ENCODE data around the gene KDM7A.
"Not testable (repeated sequence)": the region's sequence is repeated elsewhere in the genome, so short reads cannot be mapped to it uniquely, and the experiment has no call there.

Gene KDM7A, protein sequence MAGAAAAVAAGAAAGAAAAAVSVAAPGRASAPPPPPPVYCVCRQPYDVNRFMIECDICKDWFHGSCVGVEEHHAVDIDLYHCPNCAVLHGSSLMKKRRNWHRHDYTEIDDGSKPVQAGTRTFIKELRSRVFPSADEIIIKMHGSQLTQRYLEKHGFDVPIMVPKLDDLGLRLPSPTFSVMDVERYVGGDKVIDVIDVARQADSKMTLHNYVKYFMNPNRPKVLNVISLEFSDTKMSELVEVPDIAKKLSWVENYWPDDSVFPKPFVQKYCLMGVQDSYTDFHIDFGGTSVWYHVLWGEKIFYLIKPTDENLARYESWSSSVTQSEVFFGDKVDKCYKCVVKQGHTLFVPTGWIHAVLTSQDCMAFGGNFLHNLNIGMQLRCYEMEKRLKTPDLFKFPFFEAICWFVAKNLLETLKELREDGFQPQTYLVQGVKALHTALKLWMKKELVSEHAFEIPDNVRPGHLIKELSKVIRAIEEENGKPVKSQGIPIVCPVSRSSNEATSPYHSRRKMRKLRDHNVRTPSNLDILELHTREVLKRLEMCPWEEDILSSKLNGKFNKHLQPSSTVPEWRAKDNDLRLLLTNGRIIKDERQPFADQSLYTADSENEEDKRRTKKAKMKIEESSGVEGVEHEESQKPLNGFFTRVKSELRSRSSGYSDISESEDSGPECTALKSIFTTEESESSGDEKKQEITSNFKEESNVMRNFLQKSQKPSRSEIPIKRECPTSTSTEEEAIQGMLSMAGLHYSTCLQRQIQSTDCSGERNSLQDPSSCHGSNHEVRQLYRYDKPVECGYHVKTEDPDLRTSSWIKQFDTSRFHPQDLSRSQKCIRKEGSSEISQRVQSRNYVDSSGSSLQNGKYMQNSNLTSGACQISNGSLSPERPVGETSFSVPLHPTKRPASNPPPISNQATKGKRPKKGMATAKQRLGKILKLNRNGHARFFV

DNA sequence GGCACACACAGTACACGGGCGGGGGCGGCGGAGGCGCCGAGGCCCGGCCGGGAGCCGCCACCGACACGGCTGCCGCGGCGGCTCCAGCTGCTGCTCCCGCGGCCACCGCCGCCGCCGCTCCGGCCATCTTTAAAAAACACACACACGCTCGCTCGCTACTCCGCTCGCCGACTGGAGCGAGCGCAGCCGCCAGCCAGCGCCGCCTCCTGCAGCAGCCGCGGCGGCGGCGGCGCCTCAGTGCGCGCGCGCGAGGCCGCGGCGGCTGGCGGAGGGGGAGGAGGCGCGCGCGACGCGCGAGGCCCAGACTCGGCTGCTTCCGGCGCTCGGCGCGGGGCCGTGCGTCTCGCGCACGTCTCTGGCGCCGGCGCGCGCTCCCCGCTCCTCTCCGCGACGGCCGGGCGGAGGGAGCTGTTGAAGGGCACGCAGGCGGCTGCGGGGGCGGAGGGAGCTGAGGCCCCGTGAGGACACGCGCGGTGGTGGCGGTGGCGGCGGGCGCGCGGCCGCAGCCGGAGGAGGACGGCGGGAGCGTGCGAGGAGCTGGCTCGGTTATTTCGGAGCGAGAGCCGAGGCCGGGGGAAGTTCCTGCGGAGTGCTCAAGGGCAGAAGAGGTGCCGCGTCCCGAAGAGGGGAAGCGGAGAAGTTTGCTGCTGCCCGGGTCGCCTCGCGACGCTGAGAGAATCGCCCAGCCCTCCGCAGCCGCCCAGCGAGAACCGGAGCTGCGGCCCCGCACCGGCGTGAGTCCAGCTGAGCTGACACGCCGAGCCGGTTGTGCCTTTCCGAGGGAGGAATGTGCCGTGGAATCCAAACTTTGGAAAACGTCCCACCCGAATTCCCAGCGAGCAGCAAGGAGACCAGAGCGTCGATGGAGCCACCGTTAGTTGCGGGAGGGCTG is at the start of gene KDM7A:
Gene KDM7A, minus strand, starts transcription at position 173 of the 892 bp plus-strand sequence. Its CDS starts 46 bp downstream, at position 127.
- no peak for DNase-seq

DNA sequence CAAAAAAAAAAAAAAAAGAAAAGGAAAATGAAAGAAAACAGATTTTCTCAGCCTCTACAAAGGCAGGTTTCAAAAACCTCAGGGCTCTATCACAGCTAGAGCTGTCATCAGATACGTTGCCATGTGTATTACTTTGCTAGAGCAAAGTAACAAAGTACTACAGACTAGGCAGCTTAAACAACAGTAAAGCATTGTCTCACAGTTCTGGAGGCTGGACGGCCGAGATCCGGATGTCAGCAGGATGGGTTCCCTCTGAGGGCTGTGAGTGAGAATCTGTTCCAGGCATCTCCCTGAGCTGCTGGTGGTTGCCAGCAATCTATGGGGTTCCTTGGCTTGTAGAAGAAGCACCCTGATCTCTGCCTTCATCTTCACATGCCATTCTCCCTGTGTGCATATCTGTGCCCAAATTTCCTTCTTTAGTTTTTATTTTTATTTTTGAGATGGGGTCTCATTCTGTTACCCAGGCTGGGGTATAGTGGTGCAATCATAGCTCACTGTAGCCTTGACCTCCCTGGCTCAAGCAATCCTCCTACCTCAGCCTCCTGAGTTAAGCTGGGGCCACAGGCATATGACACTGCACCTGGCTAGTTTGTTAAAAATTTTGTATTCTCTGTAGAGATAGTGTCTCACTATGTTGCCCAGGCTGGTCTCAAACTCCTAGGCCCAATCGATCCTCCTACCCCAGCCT is 48.9 kb upstream of the KDM7A start:
- no peak for DNase-seq

DNA sequence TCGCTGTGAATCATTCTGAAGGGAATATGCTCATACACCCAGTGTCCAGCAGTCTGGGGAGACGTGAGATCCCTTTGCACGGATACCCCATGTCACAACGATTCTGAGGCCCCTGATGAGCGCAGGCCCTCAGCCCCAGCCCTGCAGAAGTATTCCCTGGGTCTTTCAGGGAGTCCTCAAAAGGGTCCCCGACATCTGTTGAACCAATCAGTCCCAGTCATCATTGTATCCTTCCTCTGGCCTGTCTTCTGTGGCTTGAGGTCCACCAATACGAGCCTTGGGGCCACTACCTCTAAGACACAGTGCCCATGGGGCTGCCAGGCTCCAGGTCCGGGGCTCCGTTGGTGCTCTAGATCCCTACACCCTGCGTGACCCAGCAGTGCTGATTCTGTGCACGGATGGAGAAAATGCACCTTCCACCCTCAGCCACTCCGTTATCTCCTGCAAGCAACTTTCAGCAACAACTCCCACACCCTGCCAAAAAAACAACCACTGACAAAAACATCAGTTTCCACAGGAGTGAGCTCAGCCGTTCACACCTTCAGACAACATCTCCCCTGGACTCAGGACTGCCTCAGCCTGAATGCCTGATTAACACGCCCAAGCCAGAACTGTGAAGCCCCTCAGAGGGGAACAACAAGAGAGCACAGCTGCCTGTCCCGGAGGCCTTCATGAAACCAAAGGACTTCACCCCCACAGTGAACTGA is 46.9 kb upstream of the KDM7A start:
- no peak for DNase-seq

DNA sequence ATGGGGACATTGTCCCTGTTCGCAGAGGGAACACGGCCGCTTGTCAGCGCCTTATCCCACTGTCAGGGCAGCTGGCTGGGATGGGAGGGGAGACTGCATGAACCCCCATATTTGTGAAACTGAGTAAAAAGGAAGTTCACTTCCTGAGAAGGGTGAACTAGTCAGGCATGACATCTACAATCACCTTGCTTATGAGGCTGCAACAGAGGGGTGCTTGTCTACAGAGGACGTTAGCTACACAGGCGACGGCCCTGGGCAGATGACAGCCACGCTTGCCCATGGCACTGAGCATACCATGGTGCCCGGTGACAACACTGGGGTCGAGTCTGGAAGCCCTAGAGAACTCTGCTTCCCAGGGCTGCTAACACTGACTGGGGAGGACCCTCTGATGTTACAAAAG is 46.0 kb upstream of the KDM7A start:
- no peak for DNase-seq

DNA sequence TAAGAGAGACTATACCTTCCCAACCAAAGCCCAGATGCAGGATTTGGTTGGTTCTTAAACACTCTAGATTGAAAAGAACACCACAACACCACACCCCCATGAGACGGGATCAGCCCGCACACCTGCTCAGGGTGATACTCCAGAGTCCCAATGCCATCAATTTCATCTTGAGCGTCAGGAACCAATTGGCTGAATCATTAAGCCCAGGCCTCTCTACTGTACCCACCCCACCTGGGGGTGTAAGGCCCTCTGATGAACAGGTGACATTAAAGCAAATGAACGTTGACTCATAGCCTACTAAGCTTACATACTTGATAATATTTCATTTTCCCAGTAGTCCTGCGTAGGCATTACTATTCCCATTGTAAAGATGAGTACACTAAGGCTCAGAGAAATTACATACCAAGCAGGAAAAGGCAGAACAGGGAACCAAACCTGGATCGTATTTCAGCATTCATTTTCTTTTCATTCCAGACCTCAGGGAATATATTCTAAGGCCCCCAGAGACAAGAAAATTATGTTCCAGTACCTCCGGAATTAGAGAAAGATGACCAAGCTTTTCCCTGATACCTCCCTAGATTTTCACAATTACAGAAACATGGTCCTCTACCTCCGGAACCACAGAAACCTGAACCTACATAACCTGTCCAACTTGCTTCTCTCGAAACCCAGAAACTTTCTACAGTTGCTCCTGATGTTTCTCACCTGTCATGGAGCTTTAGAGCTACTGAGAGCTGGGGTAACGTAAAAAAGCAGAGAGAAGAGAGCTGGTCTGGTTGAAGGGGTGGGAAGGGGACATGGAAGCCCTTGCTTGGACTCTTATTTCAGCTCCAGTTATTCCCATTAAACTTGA is 43.1 kb upstream of the KDM7A start:
- peak; percentile 29 for DNase-seq

DNA sequence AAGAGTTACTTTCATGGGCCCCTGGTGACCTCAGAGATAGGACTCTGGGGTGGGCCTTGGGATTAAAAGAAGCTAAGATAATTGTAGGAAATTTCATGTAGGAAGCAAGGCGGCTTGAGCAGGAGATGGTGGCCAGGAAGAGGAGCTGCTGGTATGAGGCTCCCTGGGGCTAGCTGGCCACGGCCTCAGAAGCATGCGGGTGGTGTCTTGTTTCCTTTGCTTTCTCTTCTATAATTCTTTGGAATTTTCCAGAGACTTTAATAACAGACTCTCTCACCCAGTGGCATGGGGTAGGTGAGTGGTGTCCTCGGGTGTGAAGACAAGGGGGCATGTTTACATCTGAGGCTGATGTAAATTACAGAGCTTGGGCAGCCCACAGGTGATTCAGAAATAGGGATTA is 41.9 kb upstream of the KDM7A start:
- no peak for DNase-seq

DNA sequence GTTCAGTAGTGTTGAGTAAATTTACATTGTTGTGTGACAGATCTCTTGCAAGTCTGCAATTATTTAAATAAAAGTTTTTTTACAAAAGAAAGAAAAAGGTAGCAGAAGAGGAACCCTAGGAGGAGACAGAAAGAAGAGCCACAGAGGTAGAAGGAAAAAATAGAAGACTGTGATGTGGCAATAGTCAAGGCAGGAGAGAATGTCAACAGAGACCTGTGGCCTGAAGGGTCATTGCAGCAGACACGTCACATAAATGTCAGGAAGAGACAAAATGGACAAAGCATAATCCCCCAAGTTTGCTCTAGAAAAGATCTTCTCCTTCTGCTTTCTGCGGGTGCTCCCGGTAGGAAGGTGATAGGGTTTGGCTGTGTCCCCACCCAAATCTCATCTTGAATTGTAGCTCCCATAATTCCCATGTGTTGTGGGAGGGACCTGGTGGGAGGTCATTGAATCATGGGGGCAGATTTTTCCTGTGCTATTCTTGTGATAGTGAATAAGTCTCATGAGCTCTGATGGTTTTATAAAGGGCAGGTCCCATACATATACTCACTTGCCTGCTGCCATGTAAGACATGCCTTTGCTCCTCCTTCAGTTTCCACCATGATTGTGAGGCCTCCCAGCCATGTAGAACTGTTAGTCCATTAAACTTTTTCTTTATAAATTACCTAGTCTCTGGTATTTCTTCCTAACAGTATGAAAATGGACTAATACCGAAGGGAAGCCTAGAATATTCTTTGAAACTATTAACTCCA is 41.1 kb upstream of the KDM7A start:
- DNase-seq, result no peak

DNA sequence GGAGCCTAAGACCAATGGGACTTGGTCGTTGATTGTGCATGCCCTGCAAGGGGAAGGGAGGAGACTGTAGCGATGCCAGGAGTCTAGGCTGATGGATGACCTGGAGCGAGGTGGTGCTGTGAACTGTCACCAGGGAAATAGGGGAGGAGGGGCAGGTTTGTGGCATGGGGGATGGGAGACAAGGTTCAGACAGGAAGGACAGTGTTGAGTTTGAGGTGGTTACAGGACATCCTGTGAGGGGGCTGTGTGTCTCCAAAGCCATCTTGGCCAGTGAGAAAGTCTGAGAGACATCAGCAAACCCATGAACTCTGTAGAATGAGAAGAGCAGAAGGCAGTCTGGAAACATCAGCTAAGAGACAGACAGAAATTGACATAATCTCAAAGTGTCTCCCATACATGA is 38.5 kb upstream of the KDM7A start:
- DNase-seq, result no peak

DNA sequence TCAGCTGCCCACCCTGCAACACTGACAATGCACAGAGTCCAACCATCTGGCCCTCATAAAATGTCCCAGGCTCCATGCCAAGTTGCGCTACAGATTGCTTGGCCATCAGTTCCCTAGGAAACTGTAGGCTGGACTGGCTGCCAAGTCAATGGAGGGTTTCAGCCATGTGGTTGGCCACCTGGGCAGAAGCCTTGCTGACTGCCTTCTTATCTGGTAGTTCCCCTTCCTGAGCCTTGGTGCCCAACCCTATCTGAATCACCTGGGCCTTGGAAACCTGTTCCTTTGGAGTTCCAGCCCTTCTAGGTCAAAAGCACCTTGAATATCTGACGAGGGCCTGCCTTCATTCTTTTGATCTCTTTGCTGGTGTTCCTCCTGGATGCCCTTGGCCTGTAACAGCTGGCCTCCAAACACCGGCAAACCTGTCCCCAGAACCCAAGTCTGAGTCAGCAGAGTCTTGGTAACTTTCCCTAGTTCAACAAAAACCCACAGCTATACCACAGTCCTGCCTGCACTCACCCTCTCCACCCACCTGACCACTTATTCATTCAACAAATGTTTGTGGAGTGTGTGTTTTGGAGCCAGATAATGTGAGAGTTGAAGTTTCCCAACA is 37.4 kb upstream of the KDM7A start:
- no peak for DNase-seq

DNA sequence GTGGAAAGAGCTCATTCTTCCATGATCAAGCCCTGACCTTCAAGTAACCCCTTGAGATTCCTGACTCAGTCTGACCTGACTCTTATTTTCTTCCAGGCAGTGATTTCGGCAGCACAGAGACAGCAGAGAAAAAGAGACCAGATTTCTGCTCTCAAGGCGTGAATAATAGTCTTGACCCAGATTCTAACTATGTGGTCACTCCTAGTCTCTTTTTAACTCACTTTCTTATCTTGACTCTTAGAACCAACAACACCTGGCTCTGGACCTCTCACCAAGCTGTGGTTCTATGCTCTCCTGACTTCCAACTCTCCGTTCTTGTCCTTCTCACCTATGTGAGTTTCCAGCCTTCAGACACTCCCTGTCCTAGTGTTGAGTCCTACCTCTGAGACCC is 36.9 kb upstream of the KDM7A start:
- no peak for DNase-seq

DNA sequence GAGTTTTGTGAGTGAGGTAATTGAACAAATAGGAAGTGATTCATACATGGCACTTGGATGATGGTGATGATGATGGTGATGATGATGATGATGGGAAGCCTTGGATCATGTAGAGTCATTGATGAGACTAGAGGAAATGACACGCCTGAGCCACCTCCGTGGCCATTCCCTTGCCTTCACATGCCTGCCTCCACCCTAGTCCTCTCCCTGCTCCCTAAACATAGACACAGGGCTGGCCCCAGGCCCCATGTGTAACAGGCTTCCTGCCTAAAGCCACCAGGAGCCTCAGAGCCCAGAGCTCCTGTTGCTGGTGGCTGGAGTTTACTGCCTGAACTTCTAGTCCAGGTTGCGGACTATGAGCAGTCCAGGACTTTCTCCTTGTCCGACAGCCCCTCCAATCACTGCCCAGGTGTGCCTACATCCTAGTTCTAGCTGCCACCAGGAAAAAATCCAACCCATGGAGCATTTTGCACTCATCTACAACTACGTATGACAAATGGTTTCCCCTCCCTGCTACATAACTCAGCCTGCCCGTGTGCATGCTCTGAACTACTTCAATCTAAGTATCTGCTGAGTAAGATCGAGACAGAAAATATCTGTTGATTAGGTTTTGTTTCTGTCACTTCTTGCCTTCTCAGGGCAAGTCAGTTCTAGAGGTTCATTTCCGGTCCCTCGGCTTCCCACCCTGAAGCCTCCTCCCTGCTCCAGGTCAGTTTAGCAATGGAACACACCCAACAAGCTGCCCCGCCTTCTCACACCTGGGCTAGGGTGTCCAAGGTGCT is 35.5 kb upstream of the KDM7A start:
- no peak for DNase-seq

DNA sequence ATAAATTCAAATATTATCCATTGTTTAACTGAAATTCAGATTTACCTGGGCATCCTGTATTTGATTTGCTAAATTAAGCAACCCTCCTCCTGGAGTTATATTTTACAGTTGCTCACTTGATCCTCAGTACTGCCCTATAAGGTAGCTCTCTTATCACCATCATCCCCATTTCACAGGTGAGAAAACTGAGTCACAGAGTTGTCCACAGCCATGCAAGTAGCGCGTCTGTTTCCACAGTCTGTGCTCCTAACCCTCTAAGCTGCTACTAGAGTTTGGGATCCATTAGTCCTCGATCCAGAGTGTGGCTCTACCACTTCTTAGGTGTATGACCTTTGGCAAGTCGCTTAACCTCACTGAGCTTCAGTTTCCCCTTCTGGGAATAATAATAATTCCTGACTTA is 34.9 kb upstream of the KDM7A start:
- no peak for DNase-seq

DNA sequence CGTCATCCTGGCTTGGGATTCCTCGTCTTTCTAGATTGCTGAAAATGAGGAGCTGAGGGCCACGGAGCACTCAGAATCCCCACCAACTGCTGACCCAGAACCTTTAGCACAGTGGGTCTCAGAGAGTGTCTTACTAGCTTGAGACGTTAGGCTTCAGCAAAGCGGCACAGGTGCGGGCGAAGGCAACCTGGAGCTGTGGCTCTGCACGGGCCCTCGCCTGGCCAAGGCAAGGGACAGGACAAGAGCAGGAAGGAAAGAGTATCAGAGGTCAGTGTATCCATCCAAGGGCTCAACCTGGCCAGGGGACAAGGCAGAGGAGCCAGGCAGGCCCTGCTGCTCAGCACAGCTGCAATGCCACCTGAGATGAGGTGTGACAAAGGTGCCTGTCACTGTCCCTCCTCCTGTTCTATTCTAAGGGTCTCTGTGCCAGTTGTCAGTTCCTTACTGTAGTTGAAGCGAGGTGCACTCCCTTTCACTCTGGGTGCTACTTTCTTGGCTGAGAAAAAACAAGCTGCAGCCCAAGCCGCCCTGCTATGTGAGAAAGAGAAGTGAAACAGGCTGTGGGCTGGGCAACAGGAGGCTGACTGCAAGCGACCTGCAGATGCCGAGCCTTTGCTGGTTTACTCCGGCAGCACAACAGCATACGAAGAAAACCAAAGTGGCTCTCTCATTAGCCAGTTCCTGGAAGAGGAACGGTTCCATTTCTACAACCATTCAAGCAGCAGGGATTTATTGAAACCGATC is 33.3 kb upstream of the KDM7A start:
- DNase-seq, result no peak

DNA sequence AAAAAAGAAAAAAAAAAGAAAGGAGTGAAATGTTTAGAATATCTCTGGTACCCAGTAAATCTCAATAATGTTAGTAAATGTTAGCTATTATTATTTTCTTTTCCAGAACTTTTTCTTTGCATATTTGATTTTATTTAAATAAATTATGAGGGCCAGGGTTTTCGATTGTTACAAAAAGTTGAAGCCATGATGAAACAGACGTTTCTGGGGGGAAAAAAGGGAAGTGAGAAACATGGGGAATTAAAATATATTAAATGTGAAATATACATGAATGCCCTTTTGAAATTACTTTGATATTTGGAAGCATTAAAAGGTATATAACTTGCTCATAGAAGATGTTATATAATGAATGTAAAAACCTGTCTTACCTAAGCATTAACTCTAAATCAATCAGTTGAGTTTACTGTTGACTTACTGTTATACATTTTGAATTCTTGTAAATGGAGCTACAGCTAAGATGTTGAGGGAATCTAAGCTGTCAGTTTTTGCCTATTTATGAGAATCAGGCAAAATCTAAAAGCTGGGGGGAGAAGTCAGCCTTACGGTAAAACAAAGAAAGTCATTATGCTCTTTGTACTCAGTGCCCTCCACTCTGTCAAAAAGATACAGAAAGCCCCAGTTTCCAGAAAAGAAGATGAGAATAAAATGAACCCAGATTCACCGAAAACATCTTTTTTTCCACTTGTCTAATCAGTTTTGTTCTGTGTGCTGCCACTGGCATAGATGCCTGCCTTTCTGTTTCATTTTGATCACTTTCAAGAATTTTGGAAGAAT is 30.0 kb upstream of the KDM7A start:
- DNase-seq, result no peak

DNA sequence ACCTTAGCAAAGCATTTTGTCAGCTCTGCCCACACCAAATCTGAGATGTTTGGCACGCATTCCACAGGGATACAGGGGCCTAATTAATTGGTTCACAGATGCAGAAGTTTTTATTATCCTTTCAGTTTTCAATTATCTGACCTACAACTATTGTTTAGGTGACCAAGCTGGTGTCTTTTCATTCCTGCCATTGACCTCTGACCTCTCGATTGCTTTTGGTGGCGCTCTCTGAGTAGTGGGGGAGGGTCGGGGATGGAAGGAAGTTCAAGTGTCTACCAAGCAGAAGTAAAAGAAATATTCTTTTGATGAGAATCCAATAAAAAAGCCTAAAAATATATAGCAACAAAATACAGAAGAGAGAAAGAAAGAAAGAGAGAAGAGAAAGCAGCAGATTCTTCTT is 28.8 kb upstream of the KDM7A start:
- no peak for DNase-seq

DNA sequence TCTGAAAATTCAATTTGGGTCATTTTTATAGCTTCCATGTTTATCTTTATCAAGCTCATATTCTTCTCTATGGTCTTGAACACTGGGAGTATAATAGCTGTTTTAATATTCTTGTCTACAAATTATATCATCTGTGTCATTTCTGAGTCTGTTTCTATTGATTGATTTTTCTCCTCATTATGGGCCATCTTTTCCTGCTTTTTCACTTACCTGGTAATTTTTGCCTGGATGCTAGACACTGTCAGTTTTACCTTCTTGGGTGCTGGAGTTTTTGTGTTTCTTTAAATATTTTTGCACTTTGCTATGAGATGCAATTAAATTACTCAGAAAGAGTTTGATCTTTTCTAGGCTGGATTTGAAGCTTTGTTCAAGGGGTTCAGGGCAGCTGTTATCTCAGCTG is 26.8 kb upstream of the KDM7A start:
- DNase-seq, result no peak

DNA sequence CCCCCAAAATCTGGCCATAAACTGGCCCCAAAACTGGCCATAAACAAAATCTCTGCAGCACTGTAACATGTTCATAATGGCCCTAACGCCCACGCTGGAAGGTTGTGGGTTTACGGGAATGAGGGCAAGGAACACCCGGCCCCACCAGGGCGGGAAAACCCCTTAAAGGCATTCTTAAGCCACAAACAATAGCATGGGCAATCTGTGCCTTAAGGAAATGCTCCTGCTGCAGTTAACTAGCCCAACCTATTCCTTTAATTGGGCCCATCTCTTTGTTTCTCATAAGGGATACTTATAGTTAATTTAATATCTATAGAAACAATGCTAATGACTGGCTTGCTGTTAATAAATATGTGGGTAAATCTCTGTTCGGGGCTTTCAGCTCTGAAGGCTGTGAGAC is 26.2 kb upstream of the KDM7A start:
- not testable (repeated sequence) for DNase-seq
